ENCODE data around the gene TBC1D5.

The TBC1D5 gene

DNA sequence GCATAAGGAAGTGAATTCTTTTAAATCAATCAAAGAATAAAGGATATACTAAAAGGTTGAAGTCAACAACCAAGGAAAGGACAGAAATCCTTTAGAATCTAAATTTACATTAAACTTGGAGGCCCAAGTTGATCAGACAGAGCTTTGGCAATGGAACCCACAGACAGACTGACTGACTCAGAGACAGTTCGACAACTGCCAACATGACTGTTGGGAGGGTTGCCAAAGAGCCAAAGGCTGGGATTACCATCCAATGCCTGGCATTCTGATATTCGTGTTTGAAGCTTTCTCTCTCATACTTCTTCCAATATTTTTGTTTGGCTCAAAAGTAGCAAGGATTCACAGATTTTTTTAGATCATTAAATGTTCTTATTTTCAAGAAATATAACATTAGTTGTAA lies 451.5 kb downstream of the TBC1D5 start:
- Histone ChIP-seq H3K27ac (no peak overlapping the region), H3K36me3 (replicated peaks) (no peaks in the 10 kb centered on the region), H3K4me3 (ENCODE audit: low read depth, low read length) (no peak overlapping the region), H3K27me3 (replicated peaks) (no peaks in the 10 kb centered on the region)
- no peak for DNase-seq
- in situ Hi-C loops (cut with HindIII; ENCODE audit: low pct_ligation_motif_present, low sequenced_read_pairs): no loop called here
- TF ChIP-seq, protein P1, sequence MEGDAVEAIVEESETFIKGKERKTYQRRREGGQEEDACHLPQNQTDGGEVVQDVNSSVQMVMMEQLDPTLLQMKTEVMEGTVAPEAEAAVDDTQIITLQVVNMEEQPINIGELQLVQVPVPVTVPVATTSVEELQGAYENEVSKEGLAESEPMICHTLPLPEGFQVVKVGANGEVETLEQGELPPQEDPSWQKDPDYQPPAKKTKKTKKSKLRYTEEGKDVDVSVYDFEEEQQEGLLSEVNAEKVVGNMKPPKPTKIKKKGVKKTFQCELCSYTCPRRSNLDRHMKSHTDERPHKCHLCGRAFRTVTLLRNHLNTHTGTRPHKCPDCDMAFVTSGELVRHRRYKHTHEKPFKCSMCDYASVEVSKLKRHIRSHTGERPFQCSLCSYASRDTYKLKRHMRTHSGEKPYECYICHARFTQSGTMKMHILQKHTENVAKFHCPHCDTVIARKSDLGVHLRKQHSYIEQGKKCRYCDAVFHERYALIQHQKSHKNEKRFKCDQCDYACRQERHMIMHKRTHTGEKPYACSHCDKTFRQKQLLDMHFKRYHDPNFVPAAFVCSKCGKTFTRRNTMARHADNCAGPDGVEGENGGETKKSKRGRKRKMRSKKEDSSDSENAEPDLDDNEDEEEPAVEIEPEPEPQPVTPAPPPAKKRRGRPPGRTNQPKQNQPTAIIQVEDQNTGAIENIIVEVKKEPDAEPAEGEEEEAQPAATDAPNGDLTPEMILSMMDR (IDR thresholded peaks at IDR 0.05; ENCODE audit: low read depth, low read length, missing control alignments): no peak

DNA sequence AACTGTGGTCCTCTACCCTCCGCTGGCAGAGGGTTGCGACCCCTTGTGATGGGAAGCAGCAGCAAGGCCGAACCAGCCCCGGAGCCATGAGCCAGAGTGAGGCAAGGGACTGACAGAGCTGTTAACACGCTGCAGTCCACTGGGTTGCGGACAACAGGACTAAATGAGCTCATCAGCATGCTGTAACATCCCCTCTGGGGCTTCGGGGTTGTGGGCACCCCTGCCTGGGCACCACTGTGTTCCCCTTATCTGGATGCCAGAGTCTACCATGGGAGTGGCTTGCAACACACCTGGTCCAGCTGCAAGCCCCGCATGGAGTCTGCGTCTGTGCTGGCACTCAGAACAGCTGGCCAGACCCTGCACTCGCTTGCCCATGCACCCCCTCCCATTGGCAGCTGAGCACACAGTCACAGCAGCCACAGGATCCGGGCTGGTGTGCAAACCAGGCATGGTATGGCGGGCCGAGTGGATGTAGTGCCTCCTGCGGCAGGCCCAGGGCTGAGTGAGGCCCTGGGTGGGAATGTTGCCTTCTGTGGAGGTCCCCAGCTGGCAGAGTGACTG lies 453.5 kb downstream of the TBC1D5 start:
- in situ Hi-C loops (cut with HindIII; ENCODE audit: low pct_ligation_motif_present, low sequenced_read_pairs): no loop called here
- DNase-seq: no peak
- TF ChIP-seq, protein P1 (IDR thresholded peaks at IDR 0.05; ENCODE audit: low read depth, low read length, missing control alignments): no peak
- H3K36me3 ChIP-seq (replicated peaks): no peaks in the 10 kb centered on the region
- no peak overlapping the region for H3K27ac ChIP-seq
- no peaks in the 10 kb centered on the region for H3K27me3 ChIP-seq (replicated peaks)
- H3K4me3 ChIP-seq (ENCODE audit: low read depth, low read length): no peak overlapping the region

DNA sequence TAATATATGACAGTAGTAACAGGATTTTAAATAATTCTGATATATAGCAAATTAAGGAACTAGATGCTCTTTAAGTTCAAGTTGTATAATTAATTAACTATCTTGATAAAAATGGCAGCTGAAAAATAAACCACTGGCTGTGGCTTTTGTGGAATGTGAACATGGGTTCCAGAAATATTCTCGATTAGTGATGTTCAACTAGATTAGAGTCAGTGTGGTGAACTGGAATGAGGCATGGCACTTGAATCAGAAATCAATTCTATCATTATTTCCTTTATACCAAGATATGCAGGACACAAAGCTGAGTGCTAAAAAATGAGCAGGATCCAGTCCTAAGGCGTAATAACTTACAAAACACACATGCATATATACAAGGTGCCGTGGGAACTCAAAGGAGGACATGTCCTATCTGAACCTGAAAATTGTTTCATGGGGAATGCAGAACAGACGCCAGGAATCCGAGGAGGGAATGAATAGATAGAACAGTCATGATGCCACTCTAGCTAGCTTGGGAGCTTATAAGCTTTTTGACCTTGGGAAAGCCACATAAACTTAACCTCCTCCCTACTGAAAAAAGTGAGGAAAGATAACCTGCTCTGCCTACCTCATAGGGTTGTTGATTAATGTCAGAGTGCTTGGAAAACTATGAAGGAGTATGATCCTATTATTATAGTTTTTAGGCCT lies 455.3 kb downstream of the TBC1D5 start:
- no peak overlapping the region for H3K4me3 ChIP-seq (ENCODE audit: low read depth, low read length)

DNA sequence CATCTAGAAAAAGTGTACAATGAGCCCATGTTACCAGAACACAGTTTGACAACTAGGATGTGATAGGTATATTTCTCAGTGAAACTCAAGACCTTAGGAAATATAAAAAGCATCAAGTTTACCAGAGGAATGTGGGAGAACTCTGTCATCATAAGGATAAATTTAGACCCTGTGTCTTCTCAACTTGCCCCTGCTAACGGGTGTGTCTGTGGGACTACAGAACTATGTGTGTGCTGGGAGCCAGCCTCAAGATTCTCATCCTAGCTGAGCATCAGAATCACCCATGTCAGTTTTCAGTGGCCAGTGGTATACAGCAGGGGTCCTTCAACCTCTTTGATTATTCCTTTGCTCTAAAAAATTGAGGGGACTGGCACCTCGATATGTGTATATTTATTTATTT lies 464.4 kb downstream of the TBC1D5 start:
- H3K4me3 ChIP-seq (ENCODE audit: low read depth, low read length): no peak overlapping the region
- no peaks in the 10 kb centered on the region for H3K36me3 ChIP-seq (replicated peaks)
- H3K27ac ChIP-seq: no peak overlapping the region
- H3K27me3 ChIP-seq (replicated peaks): no peaks in the 10 kb centered on the region
- in situ Hi-C loops (cut with HindIII; ENCODE audit: low pct_ligation_motif_present, low sequenced_read_pairs): no loop called here
- no peak for DNase-seq
- TF ChIP-seq, protein P1 (IDR thresholded peaks at IDR 0.05; ENCODE audit: low read depth, low read length, missing control alignments): no peak

More for the DNA sequence above, 455.3 kb downstream of the TBC1D5 start:
- in situ Hi-C loops (cut with HindIII; ENCODE audit: low pct_ligation_motif_present, low sequenced_read_pairs): no loop called here
- H3K27ac ChIP-seq: no peak overlapping the region
- TF ChIP-seq, protein P1 (IDR thresholded peaks at IDR 0.05; ENCODE audit: low read depth, low read length, missing control alignments): no peak
- H3K36me3 ChIP-seq (replicated peaks): no peaks in the 10 kb centered on the region
- no peak for DNase-seq
- H3K27me3 ChIP-seq (replicated peaks): no peaks in the 10 kb centered on the region

DNA sequence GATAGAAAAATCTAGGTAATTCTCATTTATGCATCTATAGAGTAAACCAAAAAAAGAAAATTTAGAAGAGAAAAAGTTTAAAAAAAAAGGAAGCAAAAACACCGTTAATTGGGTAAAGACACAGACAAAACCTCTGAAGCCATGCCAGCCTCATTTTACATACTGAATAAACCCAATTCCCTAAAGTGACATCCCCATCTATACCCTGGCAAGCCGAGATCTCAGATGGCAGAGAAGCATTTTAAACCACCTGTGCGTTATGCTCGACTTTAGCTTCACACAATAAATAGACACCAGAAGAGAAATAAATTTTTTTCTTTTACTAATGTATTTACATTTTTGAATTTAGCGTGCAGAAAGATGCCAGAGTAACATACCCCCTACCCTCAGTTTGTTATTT lies 475.6 kb downstream of the TBC1D5 start:
- H3K27me3 ChIP-seq (replicated peaks): no peaks in the 10 kb centered on the region
- TF ChIP-seq, protein P1 (IDR thresholded peaks at IDR 0.05; ENCODE audit: low read depth, low read length, missing control alignments): no peak

More for the DNA sequence above, 475.6 kb downstream of the TBC1D5 start:
- no peak for DNase-seq
- Histone ChIP-seq H3K36me3 (replicated peaks) (no peaks in the 10 kb centered on the region), H3K27ac (no peak overlapping the region), H3K4me3 (ENCODE audit: low read depth, low read length) (no peak overlapping the region)
- in situ Hi-C loops (cut with HindIII; ENCODE audit: low pct_ligation_motif_present, low sequenced_read_pairs): loop anchor here (25.0 kb wide), 1 partner anchor 145 kb away; no protein-coding TSS in a partner anchor
